ENCODE measurements around the gene USP19.

Gene USP19

DNA sequence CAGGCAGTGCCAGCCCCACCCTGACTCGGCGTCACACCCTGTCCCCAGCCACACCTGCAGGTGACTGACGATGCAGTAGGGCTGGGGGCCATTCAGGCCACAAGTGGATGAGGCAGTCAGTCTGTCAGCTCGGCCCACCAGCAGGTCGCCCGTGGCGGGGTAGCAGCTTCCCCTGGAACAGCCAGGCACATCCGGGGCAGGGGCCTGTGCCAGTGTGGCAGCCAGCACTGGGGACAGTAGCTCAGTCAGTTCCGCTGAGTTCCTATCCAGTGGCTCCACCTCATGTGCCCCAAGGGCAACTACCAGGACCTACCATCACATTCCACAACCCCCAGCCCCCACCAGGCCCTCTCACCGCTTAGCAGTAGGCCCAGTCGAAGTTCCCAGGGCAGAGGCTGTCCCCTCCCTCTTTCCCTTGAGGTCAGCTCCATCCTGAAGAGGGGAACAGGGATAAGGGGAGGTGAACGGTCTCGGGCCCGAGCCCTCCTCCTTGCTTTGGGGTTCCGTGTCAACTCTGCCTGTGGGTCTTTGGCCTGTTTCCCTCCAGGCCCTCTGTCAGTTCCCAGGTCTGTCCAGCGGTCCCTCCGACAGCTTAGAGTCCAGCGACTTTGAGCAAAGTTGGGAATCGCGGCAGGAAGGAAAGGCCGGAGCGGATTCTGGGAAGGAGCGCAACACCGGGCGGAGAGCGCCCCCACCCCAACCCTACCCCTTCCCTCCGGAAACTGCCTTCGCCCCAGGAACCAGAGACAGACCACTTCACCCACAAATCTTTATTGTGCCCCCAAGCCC lies 12.0 kb upstream of the USP19 start, which contains the start of gene LAMB2:
Gene LAMB2, minus strand, starts transcription at position 614 of the 789 bp plus-strand sequence. Its CDS starts 183 bp downstream, at position 431.
- no peak for DNase-seq

DNA sequence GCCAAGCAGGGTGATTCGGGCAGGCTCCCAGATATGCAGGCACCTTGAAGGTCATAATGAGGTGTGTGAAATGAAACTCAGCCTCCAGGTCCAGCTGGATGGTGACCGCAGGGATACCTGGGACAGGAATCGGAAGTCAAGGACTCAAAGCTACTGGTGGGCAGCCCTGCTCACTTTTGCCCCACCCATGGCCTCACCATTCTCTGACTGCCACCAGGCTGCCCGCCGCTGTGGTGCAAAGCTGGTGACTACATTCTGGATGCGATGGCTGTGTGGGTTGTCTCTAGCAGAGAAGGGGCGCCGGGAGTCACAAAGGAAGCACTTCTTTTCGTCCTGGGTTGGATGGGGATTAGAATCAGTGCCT lies 11.4 kb upstream of the USP19 start:
- DNase-seq = no peak

DNA sequence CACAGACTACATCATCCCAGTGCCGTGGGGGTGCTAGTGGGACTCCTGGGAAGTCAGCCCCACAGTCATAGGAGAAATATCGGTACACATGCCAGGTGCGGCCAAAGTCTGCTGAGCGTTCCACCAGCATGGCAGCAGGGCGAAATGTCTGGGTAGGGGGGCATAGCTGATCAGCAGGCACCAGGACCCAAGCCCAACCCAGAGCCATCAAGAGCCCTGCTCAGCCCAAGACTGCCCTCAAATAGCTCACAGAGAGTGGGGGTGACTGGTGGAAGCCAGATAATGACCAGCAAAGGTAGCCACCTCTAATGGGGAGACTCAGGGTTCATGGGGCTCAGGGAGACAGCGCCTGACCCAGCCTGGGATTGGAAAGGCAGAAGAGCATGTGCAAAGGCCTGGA lies 11.0 kb upstream of the USP19 start:
- DNase-seq = no peak

DNA sequence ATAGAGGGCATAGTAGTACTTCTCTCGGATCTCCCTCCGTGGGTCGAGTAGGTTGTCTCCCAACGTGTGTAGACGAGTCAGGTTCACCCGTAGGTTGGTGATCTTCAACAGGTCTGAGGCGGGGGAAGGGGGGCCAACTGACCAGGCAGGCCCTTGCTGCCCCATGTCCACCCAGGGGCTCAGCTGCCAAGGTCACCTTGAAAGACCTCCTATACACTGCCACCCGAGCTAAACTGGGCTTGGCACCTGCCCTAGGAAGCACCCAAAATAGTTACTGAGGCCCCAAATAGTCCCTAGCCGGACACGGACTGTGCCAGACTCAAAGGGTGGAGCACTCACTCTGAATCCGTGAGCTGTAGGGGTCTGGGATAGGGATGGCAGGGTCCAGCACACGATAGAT lies 10.4 kb upstream of the USP19 start:
- DNase-seq = no peak

DNA sequence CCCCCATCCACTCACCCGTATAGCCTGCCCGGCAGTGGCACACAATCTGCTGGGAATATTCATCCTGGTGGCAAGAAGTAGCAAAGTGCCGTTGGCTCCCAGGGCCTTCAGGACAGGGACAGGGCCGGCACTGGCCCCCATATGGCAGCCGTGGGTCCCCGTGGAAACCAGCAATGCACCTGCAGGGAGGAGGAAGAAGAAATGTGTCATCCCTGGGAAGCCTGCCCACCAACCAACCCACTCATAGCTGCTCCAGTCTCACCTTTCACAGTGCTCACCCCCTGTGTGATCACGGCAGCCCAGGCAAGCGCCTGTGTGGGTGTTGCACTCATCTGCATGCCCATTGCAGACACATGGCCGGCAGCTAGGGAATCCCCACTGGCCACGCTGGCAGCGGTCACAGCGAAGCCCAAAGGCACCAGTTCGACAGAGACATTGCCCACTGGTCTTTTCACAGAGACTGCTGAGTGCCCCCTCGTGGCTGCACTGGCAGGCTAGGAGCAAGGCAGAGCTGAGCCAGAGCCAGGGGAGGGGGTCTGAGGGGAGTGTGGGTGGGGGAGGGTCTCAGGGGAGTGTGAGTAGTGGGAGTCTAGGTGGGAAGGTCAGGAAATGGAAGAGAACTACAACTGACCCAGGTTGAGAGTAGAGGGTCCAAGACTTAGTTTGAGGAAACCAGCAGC lies 4.5 kb upstream of the USP19 start:
- DNase-seq = no peak

DNA sequence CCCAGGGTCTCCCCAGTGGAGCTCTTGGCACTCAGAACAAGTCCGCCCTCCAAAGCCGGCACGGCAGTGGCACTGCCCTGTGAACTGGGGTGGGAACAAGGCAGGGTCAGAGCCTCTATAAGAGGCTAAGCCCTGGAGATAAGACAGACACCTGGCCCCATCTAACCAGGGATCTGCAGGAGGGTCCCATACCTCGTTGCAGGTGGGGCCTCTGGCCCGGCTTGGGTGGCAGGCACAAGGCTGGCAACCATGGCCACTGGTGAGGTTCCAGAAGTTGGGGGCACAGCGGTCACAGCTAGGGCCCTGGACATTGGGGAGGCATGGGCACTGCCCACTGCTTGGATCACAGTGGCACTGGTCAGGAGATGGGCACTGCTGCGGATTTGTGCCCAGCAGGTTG lies 3.6 kb upstream of the USP19 start:
- DNase-seq = no peak

DNA sequence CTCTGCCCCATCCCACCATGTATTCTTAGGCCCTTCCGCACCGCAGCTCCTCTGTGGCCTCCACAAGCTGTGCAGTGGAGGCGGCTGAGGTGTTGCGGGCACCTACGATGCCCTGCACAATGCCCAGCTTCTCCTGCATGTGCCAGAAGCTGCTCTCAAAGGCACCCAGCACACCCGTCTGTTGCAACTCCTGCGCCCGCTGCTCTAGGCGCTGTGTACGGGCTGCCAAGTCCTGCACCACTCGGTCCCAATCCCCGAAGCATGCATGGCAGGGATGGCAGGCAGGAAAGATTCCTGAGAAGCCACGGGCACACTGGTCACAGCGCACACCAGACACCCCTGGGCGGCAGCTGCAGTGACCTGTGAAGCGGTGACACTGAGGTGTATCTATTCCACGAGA lies 3.1 kb upstream of the USP19 start:
- no peak for DNase-seq

DNA sequence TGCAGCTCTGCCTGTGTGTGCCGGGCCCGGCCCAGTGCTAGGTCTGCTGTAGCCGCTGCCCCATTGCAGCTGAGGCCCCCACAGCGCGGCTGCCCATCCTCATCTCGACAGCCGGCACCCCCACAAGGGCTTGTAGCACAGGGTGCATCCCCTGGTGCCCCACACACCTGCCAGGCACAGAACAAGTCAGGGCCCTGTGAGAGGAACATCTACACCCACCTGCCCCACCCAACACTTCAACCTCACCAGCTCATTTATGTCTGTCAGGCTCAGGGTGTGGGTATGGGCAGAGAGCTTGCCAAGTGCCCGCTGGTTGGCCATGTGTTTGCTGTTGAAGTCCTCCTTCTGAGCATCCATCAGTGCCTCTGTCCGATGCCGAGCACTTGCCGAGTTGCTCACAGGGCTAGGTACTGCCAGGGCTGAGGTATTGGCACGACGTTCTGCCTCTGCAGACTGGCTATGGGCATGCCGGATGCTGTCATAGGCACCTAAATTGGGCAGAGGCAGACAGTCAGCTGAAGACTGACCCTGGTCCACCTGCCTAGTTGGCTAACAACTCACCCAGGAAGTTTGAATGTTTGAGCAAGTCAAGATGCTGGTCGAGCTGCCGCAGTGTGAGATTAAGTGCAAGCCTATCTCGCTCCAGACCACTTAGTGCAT lies 2.4 kb upstream of the USP19 start:
- DNase-seq = no peak

DNA sequence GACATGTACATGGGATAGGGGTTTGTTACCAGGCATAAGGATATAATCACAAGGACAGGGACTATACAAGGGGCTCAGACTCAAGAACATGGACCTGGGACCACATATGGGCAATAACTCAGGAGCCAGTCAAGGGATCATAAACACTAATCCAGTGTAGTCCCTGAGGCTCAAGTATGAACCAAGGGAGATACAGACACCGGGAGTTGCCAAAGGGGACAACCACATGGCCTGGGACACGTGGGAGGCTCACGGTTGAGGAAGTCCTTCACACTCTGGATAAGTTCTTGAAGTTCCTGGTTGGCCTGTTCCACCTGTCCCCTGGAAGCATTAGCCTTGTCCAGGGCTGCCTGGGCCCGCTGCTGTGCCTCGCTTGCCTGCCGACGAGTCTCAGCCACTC lies 1.8 kb upstream of the USP19 start:
- DNase-seq = no peak

DNA sequence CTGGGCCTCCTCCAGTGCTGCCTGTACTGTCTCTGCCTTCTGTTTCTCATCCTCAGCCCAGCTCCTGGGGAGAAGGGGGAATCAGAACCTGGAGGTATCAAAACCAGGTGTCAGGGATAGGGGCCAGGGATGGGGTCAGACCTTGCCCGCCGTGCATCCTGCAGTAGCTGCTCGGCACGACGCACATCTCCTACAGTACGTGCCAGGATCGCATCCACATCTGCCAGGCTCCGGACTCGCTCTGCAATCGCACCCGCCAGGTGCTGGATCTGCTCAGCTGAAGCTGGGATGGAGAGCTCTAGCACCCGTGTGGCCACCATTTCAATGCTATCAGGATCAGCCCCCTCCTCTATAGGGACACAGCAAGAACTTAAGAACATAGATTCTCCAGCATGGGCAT lies 1.4 kb upstream of the USP19 start:
- no peak for DNase-seq

DNA sequence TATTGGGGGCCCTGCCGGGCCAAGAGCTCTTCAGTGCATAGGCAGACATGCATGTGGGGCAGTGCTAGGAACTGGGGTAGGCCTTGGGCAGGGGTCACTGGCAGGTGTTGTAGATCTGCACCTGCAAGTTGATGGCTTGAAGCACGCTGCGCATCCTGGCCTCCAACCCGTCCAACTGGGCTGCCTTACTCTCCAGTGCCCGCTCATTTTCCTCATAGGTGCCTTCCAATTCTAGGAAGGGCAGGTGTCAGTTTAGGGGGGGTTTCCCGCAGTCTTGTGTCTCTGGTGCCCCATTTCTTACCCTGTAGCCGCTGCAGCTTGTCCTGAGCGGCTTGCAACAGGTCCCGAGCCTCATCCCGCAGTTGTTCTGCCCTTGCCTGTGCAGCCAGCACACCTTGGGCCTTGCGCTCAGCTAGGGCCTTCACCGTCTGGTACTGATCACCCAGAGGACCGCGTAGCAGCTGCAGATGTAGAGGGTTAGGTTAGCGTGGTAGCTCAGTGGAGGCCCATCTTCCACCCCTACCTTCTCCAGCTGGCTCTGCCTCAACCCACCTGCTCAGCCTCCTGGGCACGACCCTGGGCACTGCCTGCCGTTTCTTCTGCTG lies 611 bp upstream of the USP19 start:
- DNase-seq = no peak

DNA sequence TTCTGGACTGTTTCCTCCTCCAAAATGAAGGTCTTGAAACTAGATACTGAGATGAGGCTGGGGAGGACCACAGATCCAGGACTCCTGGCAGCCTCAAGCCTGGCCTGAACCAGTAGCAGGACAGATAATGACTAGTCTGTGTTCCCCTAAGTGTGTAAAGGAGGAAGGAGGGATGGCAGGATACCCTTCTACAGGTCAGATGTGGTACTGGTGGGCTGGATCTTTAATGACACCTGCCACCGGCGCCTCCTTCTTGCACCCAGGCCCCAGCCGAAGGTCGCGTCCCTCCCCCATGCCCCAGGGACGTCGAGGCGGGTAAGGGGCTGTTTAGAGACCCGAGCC lies 556 bp downstream of the USP19 start:
- DNase-seq = peak; percentile 9

DNA sequence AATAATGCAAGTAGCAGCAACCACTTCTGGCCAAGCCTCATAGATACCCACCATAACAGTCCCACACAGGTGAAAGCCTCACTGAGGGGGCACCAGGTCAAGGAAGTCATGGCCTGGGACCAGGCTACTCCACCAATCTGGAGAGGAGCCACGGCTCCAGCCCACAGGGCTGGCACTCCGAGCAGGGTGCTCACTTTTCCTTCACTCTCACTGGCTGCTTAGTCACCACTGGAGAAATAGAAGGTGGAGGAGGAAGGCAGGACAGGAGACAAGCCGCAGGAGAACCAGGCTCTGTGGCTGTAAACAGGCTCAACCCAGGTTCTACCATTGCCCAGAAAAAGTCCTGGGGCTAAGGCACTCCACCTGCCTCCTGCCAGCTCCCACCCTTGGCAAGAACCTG lies 1.2 kb downstream of the USP19 start:
- DNase-seq = no peak

DNA sequence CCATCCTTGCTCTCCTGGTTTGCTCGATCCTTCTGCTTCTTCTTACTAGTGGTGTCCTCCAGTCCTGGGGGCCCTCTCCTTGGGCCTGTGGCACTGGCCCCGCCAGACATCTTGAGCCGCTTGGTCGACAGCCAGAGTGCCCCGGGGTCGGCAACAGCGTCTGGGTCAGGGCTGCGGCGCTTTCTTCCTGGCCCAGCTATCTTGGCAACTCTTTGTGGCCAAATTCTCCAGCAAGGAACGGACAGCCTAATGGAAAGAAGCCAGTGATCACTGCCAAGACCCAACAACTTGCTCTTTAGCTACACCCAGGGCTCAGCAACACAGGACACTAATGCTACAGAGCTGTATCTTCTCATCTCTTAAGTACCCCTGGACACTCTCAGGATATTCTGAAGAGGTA lies 1.6 kb downstream of the USP19 start:
- DNase-seq = no peak

DNA sequence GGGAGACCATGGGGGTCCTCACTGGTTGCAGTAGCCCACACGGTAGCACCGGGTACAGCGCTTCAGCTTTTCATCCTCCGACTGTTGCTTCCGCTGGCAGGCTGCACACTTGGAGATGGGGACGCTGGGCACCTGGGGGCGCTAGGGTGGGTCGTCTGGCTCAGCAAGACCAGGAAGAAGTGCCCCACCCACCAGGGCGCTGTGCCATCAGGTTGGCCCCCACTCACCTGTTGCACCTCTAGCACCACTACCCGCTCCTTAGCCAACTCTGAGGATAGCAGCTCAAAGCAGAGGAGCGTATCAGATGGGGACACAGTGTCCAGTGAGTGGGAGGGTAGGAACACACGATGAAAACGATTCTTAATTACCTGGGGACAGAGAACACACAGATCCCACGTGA lies 8.4 kb downstream of the USP19 start:
- DNase-seq = no peak

DNA sequence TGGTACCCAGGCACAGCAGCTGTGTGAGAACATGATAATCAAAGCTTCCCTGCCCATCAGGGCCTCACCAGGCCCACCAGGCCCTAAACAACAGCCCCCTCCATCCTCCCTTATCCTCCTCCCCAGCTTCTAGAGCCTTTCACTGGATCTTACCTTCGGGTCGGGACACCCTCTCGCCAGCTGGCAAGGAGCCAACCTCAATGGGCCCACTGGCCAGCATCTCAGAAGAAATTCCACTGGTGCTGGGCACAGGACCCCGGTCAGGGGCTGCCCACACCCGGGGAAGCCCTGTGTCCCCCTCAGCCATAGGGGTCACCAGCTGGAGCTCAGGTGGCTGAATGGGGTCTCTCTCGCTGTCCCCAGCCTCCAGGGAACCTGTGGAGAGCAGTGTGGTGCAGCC lies 9.3 kb downstream of the USP19 start:
- DNase-seq = no peak

DNA sequence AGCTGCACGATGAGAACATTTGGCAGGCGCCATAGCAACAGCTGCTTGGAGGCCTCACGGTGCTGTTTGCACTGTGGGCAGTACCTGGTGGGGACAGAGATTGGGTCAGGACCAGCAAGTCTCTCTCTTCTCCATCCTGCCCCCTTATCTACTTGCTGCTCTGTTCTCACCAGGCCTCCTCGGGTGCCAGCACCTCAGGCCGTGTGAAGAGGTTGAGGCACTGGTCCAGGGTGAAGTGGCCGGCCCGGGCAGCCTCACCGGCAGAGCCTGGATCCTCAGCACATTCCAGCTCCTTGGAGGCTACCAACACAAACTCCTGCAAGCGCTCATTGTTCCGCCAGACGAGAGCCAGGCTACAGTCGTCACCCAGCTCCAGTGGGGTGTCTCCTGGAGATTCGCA lies 9.8 kb downstream of the USP19 start:
- DNase-seq = no peak

DNA sequence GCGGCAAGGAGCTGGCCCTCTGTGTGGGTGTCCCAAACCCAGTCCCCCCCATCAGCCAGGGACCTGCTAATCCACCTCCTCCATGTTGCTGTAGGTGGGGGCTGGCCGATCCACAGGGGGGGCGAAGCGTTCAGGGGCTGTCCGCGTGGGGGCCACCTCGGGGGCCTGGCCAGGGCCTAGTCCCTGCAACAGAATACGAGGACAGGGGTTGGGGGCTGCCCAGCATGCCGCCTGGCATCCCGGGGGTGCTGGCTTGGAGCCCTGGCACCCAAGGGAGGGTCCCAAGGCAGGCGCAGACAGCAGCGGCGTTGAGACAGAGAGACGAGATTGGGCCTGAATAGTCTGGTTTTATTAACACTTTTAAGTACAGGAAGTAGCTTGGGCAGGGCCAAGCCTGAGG lies 12.3 kb downstream of the USP19 start:
- no peak for DNase-seq

DNA sequence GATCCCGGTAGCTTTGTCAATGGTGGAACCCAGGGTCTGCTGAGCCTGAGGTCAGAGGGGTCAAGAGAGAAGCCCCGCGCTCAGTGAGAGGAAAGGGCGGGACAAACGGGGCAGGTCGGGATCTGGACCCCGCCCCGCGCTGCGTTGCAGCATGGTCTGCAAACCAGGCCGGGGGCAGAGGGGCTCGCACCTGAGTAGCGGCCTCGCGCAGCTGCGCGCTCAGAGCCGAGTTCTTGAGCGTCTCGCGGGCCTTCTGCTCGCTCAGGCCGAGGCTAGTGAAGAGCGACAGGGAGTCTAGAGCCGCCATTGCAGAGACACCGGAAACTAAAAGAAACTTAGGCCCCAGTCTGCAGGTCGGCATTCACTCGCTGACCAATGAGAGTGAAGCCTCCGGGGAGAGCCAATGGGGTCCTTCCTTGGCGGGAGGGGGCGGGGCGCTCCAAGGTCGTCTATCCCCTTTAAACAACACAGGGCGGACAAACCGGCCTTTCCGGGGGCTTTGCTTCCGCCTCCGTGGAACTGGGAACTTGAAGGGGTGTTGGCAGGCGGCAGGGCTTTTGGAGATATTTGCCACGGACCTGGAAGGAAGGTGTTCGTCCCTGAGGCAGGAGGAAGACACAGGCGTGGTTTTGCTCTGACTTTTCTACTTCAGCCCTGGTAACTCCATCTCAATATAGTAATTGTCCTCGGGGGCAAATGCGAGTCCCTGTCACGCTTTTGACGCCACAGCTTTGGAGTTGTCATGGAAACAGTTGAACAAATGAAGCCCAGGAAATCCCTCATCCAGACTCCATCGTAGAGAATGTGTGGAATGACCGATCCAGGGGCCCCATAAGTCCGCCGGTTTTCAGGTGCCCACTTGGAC lies 16.0 kb downstream of the USP19 start, which contains the start of gene QARS1:
Gene QARS1, minus strand, starts transcription at position 331 of the 865 bp plus-strand sequence. Its CDS starts 24 bp downstream, at position 307.
- DNase-seq = peak; percentile 94

DNA sequence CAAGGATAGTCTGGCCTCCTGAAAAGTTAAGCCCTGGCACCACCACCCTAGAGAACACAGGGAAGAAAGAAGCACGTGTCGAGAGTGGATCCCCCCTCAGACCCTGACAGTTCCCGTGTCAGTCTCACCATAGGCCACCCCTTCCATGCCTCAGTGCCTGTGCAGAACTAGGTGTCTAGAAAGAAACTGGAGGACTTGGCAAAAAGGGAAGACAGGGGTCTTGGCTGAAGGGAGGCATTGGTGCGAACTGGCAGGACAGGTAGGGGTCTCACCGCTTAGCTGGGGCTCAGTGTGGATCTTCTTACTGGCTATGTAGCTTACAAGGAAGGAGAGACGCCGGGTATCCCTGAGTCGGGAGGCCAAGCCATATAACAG lies 16.6 kb downstream of the USP19 start:
- no peak for DNase-seq

DNA sequence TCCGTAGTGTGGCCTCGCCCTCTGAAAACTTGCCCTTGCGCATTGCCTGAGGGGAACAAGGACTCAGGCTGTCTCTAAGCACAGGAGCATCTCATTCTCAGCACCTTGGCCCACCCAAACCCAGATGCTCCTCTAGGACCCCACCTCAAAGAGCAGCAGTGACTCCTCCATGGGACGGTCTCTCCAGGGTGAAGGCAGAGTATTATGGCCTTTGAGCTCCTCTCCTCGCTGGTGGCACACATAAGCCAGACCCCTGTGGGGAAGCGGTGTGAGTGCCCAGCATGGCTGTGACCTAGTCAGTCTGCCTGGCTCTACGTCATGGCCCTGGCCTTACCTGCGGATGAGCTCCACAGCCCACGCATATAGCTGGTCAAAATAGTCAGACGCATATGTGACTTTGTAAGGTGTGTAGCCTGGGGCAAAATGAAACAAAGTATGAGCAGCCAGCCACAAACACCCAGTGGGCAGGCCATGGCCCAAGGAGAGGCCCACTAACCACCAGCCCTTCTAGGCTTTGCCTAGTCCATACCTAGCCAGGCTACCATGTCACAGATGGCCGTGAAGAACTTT lies 20.5 kb downstream of the USP19 start:
- no peak for DNase-seq

DNA sequence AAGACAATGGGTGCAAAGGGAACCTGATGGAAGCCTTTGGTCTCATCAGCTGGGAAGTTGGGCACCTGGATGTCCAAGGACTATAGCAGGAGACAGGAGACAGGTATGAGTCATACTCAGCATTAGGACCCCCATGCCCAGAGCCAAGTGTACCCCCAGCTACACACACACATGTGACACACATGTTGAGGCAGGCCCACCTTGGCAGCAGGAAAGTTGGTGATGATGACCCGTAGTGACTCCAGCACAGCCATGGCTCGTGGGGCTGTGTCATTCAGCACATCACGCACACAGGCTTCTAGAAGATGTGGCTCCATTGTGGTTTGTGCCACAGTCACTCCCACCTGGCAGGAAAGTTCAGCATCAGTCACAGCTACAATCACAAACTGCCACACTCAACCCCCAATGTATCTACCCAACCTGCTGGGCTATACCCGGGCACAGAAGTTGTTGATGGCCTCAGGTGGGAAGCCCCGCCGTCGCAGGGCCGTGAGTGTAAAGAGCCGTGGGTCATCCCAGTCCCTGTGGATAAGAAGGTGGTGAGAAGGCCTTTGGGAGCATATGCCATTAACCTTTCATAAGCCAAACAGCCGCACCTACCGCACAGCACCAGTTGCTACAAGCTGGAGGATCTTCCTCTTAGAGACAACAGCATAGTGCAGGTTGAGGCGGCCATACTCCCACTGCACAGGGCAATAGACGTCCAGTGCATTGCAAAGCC lies 21.6 kb downstream of the USP19 start:
- DNase-seq = no peak

Measured in activated CD4-positive, alpha-beta T cell treated with anti-CD3 and anti-CD28 coated beads, Interleukin-2, Interleukin-6, amounts not matched to agents 100 ng/mL and 50 ng/mL, durations not matched to agents 16 hours and 8 hours (primary cell).